Fibroblast of villous mesenchyme (primary cell): ENCODE measurements around the gene TBC1D32. TPM values are rescaled to one million over a fixed set of nuclear protein-coding genes. Genes with fewer than 3 reads are reported as not detected.

Experiments
- DNase-seq: peaks from one replicate; pipeline ENCODE4 v3.0.0-alpha.2; 2010; ENCODE audit warnings: low read depth
- H3K4me3 ChIP-seq: 2 replicates; pipeline ENCODE4 v1.5.1; 2011; ENCODE audit warnings: low read depth, mild to moderate bottlenecking, low read length
- total RNA-seq: library from RNA; depleted of rRNA; stranded (reverse); fragments of >200 nt; gene quantifications from 2 replicates; pipeline ENCODE4 v1.2.3, GENCODE V29; 2012
- TF ChIP-seq, protein P1 (sequence below): IDR thresholded peaks from 2 replicates; pipeline ENCODE4 v1.5.1; 2012; ENCODE audit warnings: low read depth, mild to moderate bottlenecking, low read length; ENCODE audit not compliant: insufficient read depth

Gene TBC1D32
- total RNA-seq, 1 donor, result 21.2 TPM

DNA sequence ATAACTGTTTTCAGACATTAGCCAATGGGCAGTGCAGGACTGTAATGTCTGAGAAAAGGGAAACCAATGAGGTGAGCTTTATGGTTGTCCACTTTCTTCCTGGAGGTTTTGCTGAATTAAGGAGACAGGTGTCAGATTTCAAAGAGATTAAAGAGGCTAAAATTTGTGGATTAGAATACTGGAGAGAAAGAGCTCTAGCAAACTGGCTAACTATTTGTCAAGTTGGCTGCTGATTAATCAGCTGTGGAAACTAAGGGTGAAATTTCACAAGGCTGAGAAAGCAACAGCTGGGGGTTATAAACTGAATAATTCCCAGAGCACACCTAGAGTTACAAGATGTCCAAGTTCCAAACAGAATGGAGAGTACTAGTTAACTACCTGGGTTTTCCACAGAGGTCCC, 198.9 kb downstream of the TBC1D32 start:
- no peak for DNase-seq
- H3K4me3 ChIP-seq, result no peak overlapping the region
- TF ChIP-seq, protein P1, sequence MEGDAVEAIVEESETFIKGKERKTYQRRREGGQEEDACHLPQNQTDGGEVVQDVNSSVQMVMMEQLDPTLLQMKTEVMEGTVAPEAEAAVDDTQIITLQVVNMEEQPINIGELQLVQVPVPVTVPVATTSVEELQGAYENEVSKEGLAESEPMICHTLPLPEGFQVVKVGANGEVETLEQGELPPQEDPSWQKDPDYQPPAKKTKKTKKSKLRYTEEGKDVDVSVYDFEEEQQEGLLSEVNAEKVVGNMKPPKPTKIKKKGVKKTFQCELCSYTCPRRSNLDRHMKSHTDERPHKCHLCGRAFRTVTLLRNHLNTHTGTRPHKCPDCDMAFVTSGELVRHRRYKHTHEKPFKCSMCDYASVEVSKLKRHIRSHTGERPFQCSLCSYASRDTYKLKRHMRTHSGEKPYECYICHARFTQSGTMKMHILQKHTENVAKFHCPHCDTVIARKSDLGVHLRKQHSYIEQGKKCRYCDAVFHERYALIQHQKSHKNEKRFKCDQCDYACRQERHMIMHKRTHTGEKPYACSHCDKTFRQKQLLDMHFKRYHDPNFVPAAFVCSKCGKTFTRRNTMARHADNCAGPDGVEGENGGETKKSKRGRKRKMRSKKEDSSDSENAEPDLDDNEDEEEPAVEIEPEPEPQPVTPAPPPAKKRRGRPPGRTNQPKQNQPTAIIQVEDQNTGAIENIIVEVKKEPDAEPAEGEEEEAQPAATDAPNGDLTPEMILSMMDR, result no peak

DNA sequence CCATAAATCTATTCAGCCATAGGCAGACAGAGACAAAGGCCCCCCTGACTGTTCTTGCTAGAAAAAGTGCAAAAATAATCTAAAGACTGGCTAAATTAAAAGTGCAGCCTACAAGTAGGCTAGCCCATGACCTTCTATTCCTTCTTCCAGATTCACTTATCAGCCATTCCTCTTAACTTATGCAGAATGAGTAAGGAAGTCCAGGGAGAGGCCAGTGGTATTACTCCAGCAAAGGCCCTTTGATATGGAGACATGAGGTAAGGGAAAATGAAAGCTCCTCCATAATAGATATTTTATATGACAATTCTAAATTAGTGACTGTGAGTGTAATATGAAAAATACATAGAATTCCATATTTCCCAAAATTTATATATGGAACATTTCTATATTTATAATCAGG, 199.4 kb downstream of the TBC1D32 start:
- no peak for DNase-seq
- TF ChIP-seq, protein P1, result no peak
- H3K4me3 ChIP-seq, result no peak overlapping the region

DNA sequence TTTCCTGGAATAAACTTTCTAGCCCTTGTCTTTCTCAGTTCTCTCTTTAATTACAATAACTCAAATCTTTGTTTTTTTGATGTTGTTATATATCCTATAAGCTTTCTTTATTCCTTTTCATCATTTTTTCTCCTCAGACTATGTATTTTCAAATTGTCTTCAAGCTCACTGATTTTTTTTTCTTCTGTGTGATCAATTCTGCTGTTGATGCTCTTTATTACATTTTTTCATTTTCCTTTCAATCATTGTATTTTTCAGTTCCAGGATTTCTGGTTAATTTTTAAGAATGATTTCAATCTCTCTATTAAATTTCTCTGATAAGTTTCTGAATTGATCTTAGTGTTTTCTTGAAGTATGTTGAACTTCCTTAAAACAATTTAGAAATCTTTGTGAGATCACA, 209.7 kb downstream of the TBC1D32 start:
- TF ChIP-seq, protein P1, result no peak
- no peak for DNase-seq
- H3K4me3 ChIP-seq, result no peak overlapping the region

DNA sequence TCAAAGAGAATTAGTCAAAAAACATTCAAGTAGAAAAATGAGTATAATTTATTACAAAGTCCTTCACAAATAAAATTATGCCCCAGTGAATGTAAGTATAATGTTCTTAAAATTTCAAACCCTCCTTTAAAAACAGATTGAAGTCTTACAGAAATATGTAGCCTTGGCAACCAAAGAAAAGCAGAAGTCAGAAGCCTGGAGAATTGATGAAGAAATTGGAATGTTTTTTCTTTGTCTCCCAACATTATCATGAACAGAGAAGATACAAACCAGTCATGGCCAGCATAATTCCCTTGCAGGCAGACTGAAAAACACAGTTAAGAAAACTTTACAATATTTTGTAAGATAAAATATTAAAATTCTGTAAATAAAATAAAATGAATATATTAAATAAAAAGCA, 221.9 kb downstream of the TBC1D32 start:
- DNase-seq, result no peak
- TF ChIP-seq, protein P1, result no peak
- no peak overlapping the region for H3K4me3 ChIP-seq

DNA sequence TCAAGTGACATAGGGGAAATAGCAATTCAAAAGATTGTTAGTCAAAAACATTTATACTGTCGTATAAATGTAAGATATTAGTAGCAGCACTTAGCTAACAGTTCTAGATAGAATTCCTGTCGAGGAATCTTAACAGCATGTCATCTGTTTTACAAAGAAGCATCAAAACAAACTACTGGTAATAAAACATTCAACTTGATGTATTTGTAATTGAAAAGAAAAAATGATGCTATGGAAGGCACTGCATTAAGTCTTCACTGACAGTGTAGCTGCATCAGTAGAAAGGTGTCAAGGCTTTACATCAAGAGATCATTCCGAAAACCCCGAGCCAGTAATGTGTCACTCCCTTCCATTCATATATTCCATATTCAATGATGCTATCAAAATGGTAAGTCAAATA, 223.5 kb downstream of the TBC1D32 start:
- TF ChIP-seq, protein P1, result no peak
- no peak for DNase-seq

DNA sequence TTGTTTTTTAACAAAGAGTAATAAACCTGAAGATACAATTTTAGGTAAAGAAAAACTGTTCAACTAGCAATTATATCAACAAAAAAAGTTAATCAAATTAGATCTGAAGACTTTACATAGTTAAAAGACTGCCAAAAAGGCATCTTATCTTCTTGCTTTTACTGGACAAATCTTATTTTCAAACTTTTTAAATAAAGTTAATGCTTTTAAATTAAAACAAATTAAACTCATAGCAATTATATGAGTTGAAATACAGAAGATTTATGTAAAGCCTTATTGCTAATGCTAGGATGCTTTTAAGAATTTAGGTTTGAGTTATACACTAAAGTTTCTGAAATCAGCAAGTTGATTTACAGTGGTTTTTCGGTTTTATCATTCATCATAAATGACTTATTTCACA, 227.3 kb downstream of the TBC1D32 start:
- no peak overlapping the region for H3K4me3 ChIP-seq
- no peak for DNase-seq
- TF ChIP-seq, protein P1, result no peak

More for the DNA sequence above, 223.5 kb downstream of the TBC1D32 start:
- H3K4me3 ChIP-seq, result no peak overlapping the region

DNA sequence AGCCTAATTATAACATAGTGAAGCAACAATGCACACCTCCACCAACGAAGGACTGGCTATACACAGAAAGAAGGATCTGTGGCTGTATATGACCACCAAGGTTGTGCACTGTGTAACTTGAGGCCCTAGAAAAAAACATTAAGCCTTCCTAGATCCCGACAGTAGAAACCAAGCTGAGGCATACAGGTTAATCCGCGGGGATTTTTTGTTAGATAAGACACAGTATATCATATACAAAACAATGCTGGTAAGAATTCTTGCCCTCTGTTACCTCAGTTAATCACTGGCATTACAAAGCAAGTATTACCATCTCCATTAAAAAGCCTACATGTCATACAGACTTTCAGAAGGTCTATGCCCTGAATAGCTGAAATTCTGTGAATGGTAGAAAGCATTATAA, 228.8 kb downstream of the TBC1D32 start:
- TF ChIP-seq, protein P1, result no peak
- DNase-seq, result no peak
- H3K4me3 ChIP-seq, result no peak overlapping the region
